ENCODE data around the gene ZMYND15. TPM values are rescaled to one million over a fixed set of nuclear protein-coding genes. Genes with fewer than 3 reads are reported as not detected.

The ZMYND15 gene
- total and polyA plus RNA-seq, 2 of the 13 experiments (the other 11 are each of a cell fraction or from before 2014, with no cell fraction given), result 0.24 to 2.7 TPM

GRCh38 chr17:4709794-4710692 lies 29.6 kb upstream of the ZMYND15 start, which contains the start of gene ARRB2 (continued):
- no peak for TF ChIP-seq PLRG1 (conservative IDR thresholded peaks at IDR 0.05)
- no peak for TF ChIP-seq FOXK2 (IDR thresholded peaks at IDR 0.05)
- TF ChIP-seq HOXA9 (CRISPR knock-in tag; IDR thresholded peaks at IDR 0.05; ENCODE audit: borderline replicate concordance), result no peak
- TF ChIP-seq ZBTB14 (CRISPR knock-in tag; IDR thresholded peaks at IDR 0.05), result peak; percentile 89
- peak; percentile 70; the same call in 1 of the 2 replicates for TF ChIP-seq BATF2 (CRISPR knock-in tag; IDR thresholded peaks at IDR 0.05)
- 0 out of 2 replicates have a peak, but pooled peaks have one; percentile 58 for TF ChIP-seq ZNF234 (CRISPR knock-in tag; conservative IDR thresholded peaks at IDR 0.05)
- TF ChIP-seq MED8 (CRISPR knock-in tag; IDR thresholded peaks at IDR 0.05; ENCODE audit: insufficient replicate concordance), result no peak
- TF ChIP-seq DRAP1 (CRISPR knock-in tag; IDR thresholded peaks at IDR 0.05), result no peak
- TF ChIP-seq ZNF251 (CRISPR knock-in tag; IDR thresholded peaks at IDR 0.05), result no peak
- peak; percentile 62 for TF ChIP-seq PAXIP1 (CRISPR knock-in tag; conservative IDR thresholded peaks at IDR 0.05)
- TF ChIP-seq HOXA5 (CRISPR knock-in tag; IDR thresholded peaks at IDR 0.05), result no peak
- TF ChIP-seq ZNF670 (CRISPR knock-in tag; IDR thresholded peaks at IDR 0.05; ENCODE audit: borderline replicate concordance), result no peak
- TF ChIP-seq ZNF646 (CRISPR knock-in tag; IDR thresholded peaks at IDR 0.05), result no peak
- TF ChIP-seq ZFP36L1 (CRISPR knock-in tag; IDR thresholded peaks at IDR 0.05), result no peak
- TF ChIP-seq ZNF205 (CRISPR knock-in tag; IDR thresholded peaks at IDR 0.05), result no peak
- TF ChIP-seq FOXJ3 (CRISPR knock-in tag; IDR thresholded peaks at IDR 0.05; ENCODE audit: borderline replicate concordance), result no peak
